ENCODE results near the gene MAPK9.

GRCh38 chr5:180201051-180201987 is 90.6 kb downstream of the MAPK9 start:
- TF ChIP-seq CTCF (IDR thresholded peaks at IDR 0.05) (no peak), POLR2A (IDR thresholded peaks at IDR 0.05) (no peak)

All from ovary (tissue), 3 donors.